ENCODE results near the gene IRF7.

Gene IRF7

DNA sequence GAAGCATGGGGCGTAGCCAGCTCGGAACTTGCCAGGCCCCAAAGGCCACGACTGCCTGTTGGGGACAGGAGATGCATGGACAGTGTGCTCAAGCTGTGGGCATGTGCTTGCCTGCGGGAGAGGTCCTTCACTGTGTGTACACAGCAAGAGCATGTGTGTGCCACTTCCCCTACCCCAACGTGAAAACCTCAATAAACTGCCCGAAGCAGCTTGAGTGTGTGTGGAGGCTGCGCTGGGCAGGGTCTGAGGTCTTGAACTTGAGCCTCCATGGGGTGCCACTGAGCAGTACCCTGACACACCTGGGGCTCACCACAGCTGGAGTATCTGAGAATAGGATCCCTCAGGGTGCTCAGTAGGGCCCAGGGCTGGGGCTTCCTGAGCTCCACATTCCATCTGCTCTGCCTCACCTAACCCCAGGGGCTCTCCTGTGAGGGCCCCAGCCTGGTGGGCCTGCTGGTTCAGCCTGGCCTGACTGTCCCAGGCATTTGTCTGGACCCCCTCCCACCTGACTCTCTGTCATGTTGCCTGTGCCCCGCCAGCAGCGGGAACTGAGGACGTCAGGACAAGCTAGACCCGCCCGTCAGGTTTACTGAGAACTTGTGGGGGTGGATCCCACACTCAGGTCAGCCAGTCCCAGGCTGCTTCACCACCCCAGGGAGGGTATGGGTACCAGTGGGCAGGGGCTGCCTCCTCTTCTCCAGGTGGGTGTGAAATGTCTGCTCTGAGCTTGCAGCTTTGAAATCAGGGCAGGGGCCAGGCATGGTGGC, 51.8 kb downstream of the IRF7 start:
- no peak for DNase-seq (ENCODE audit: low read depth)

DNA sequence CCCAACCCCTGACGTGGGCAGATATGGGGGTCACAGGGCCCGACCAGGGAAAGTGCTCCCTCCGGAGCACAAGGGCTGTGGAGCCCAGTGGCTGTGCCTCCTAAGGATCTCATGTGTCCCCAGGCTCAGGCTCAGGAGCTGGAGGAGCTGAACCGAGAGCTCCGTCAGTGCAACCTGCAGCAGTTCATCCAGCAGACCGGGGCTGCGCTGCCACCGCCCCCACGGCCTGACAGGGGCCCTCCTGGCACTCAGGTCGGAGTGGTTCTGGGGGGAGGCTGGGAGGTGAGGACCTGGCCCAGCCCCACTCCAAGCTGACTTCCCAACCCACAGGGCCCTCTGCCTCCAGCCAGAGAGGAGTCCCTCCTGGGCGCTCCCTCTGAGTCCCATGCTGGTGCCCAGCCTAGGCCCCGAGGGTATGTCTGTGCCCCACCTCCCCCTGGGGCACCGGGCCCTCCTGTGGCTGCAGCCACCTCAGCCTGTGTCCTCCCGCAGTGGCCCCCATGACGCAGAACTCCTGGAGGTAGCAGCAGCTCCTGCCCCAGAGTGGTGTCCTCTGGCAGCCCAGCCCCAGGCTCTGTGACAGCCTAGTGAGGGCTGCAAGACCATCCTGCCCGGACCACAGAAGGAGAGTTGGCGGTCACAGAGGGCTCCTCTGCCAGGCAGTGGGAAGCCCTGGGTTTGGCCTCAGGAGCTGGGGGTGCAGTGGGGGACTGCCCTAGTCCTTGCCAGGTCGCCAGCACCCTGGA, 52.5 kb downstream of the IRF7 start:
- no peak for DNase-seq (ENCODE audit: low read depth)
